HG02840 (cell line): Measurements from ENCODE around the gene ZSWIM4.
"Not testable (repeated sequence)": the region's sequence is repeated elsewhere in the genome, so short reads cannot be mapped to it uniquely, and the experiment has no call there.

ENCODE experiments used
- ATAC-seq: cut with Tn5 transposase; IDR thresholded peaks from one replicate; pipeline ENCODE4 v1.9.1; 2021; ENCODE audit warnings: mild to moderate bottlenecking, moderate library complexity, moderate number of reproducible peaks; ENCODE audit not compliant: unreplicated experiment, low FRiP score

The ZSWIM4 gene

DNA sequence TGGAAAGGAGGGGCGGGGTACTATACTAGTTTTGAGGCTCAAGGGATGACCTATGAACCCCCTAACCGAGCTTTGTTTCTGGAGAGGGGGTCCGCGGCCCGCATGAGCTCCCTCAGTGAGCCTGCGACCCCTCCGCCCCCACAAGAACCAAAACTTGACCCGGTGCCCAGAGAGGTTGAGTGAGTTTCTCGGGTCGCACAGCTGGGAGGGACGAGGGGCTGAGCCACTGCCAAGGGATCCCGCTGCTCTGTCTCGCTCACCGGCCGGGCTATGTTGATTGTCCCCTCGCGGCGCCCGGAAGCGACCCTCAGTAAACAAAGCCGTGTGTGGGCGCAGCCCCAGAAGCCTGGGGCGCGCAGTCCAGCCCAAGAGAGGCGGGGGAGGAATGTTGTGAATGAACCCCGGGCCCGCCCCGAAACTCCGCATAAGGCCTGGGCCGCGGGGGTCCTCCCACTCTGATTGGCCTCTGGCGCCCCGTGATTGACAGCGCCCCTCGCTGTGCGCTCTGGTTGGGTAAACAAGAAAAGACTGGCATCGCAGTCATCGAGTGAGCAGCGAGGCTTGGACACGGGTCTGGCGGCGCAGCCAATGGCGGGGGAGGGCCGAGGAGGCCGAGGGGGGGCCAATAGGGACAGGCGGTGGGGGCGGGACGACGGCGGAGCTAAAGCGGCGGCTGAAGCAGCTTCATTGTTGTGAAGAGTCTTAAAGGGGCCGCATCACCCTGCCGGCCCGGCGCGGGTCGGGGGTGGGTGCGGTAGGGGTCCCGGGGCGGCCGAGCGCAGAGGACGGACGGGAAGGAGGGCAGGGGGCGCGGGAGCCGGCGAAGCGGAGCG, at the start of gene ZSWIM4:
Gene ZSWIM4, plus strand, starts transcription at position 687 of the 833 bp plus-strand sequence. CDS start 206 bp downstream, outside the sequence.
- ATAC-seq: peak; percentile 98

DNA sequence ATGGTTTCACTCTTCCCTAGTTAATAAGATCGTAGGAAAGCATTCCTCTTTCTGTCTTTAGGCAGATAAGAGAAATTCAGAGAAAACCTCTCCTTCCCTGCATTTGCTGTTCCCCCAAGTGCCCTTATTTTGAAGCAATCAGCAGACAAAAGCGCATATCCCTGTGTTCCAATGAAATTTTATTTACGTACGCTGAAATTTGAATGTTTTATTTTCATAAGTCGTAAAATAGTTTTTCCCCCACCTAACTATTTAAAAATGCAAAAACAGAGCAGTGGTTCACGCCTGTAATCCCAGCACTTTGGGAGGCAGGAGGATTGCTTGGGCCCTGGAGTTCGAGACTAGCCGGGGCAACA, 48.2 kb upstream of the ZSWIM4 start:
- no peak for ATAC-seq

DNA sequence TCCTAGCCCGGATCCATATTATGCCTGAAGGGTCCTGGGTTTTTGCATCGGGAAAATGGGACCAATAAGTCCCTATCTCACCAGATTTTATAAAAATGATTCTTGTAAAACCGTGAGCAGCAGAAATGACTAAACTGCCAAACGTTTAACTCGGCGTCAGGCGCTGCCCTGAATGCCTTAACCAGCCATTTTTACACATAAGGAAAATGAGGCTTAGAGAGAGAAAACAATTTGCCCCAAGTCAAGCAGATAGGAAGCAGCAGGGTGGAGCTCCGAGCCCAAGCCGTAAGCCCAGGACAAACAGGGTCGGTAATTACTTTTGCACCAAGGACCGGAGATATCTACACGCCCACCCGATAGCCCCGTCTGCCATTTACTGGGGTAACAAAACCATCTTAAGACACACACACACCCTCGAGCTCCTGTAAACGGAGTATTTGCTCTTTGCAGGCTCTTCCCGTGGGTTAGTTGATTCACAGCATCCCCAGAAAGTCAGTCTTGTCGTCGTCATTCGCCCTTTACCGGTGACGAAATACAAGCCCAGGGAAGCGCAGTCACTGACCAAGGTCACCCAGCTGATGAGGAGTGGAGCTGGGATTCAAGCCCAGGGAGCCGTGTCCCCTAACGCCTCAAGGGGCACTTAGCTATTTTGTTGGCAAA, 46.9 kb upstream of the ZSWIM4 start:
- ATAC-seq: no peak

DNA sequence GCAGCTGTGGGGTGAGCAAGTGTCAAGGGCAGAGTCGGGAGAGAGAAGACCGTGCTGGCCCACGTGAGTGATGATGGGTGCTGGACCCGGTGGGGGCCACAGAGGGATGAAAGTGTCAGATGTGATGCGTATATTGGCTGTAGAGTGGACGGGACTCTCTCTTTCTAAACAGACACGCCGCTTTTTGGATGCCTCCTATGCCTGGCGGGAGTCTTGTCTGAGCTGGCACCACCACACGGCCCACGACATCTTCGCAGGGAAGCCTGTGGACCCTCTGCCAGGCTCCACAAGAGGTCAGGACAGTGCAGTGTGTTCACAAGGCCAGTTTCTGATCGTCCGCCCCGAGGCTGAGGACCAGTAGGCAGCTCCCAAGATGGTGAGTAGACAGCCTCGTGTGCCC, 43.8 kb upstream of the ZSWIM4 start:
- ATAC-seq: no peak

DNA sequence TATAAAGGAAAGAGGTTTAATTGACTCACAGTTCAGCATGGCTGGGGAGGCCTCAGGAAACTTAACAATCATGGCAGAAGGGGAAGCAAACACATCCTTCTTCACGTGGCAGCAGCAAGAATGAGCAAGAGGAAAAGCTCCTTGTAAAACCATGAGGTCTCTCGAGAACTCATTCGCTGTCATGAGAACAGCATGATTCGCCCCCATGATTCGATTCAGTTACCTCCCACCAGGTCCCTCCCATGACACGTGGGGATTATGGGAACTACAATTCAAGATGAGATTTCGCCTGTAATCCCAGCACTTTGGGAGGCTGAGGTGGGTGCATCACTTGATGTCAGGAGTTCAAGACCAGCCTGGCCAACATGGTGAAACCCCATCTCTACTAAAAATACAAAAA, 41.6 kb upstream of the ZSWIM4 start:
- not testable (repeated sequence) for ATAC-seq

DNA sequence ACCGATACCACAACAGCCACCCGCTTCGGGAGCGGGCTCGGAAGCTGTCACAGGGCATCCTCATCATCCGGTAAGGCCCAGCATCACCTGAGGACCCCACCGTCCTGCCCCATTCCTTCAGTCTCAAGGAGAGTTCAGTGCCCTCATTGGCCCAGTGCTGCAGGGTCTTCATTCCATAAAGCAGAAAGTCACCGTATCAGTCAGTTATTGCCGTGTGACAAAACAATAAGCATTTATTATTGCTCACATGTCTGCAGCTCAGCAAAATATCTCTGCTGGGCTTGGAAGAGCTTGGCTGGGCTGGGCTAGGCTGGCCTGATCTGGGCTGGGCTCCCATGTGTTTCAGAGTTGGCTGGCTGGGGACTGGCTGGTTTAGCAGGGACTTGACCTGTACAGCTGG, 39.0 kb upstream of the ZSWIM4 start:
- ATAC-seq: no peak

DNA sequence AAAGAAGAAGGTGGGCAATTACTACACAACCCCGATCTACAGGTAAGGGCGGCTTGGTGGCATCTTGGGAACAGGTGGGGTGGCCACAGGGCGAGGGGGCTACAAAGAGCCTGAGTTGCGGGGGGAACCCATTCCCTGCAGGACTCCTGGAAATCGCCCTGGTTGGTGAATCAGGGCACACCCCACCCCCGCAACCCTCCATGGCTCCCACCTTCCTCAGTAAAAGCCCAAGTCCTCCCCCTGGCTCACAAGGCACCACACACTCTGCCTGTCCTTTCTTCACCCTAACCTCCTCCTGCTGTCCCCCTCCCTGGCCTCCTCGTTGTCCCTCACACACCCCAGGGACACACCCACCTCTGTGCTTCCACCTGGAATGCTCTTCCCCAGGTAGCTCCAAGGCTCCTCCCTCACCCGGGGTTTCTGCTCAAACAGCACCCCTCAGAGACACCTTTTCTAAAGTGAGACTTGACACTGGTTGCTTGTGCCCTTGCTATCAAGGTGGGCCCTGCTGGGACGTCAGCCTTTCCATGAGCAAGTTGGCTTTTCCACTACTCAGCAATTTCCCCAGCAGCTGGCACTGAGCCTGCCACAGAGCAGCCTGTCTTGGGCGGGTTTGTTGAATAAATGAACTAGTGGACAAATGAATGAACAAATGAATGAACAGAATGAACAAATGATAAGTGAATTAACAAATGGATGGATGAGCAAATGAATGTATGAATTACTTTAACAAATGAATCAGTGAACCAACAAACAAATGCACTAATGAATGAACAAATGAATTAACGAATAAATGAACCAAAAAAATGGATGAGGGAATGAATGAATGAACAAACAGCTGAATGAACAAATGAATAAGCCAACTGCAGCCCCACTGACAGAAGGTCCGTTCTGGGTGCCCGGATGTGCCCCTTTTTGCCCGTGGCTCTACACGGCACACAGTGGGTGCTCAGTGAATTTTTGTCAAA, 37.2 kb upstream of the ZSWIM4 start:
- no peak for ATAC-seq

DNA sequence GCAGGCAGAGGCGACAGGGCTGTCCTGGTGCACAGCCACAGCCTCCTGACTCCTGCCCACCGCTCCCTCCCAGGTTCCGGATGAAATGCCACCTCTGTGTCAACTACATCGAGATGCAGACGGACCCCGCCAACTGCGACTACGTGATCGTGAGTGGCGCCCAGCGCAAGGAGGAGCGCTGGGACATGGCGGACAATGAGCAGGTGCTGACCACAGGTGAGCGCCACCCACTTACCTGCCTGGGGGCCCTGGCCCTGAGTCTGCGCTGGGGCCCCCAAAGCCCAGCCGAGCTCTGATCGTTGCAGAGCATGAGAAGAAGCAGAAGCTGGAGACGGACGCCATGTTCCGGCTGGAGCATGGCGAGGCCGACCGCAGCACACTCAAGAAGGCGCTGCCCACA, 36.4 kb upstream of the ZSWIM4 start:
- ATAC-seq: no peak

DNA sequence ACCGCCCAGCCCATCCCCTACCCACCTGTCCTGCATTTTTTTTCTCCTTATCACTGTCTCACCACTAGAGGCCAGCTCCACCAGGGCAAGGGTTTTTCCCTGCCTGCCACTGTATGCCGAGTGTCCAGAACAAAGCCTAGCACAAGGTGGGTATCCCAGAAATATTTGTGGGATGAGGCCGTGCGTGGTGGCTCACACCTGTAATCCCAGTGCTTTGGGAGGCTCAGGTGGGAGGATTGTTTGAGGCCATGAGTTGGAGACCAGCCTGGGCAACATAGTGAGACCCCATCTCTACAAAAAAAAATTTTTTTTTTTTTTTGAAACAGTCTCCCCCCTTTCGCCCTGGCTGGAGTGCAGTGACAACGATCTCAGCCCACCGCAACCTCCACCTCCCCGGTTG, 33.8 kb upstream of the ZSWIM4 start:
- ATAC-seq: no peak

DNA sequence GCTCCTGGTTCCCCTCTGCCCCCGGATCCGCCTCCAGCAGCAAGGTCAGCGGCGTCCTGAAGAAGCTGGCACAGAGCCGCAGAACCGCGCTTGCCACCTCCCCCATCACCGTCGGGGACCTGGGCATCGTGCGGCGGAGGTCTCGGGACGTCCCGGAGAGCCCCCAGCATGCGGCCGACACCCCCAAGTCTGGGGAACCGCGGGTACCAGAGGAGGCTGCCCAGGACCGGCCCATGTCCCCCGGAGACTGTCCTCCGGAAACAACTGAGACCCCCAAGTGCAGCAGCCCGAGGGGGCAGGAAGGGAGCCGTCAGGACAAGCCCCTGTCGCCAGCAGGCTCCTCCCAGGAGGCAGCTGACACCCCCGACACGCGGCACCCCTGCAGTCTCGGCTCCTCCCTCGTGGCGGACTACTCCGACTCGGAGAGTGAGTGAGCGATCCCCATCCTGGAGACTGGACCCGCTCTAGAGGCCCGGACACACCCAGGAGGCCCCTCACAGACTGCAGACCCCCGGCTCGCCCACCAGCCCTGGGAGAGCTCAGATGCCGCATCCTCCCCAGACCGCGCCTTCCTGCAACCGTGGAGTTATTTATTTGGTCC, 32.5 kb upstream of the ZSWIM4 start:
- ATAC-seq: no peak

DNA sequence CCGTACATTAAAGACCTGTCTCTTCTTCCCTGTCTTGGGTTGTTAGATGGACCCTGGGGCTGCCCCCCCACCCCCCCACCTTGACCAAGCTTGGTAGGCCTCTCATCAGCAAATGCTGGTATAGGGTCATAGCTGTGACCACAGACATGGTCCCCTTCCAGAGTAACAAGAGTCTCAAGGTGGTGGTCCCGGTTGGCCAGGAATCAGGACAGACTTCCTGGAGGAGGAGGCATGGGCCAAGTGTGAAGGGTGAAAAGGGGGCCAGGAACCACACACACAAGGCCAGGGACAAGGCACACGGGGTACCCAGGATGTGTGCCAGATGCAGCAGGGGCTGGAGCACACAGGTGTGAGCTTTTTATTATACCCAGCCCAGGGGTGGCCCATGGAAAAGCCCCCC, 32.0 kb upstream of the ZSWIM4 start:
- no peak for ATAC-seq

DNA sequence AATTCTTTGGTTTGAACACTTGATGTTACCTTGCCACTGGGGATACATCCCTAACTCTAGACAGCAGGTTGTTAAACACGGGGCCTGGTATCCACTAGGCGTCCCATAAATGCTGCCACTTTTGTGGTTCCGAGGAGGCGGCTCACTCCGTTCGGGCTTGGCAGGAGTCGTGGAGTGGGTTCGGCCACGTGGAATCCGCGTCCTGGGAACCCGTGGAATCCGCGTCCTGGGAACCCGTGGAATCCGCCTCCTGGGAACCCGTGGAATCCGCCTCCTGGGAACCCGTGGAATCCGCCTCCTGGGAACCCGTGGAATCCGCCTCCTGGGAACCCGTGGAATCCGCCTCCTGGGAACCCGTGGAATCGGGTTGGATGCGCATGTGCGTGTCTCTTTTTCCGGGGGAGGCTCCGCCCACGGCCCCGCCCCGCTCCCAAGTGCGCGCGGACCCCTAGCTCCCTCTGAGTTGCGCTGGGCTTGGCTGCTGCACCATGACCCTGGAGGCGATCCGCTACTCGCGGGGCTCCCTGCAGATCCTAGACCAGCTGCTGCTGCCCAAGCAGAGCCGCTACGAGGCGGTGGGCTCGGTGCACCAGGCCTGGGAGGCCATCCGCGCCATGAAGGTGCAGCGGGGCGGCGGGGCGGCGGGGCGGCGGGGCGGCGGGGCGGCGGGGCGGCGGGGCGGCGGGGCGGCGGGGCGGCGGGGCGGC, 31.0 kb upstream of the ZSWIM4 start, which contains the start of gene MRI1:
Gene MRI1, plus strand, starts transcription at position 422 of the 707 bp plus-strand sequence. Its CDS starts 67 bp downstream, at position 489.
- no peak for ATAC-seq

DNA sequence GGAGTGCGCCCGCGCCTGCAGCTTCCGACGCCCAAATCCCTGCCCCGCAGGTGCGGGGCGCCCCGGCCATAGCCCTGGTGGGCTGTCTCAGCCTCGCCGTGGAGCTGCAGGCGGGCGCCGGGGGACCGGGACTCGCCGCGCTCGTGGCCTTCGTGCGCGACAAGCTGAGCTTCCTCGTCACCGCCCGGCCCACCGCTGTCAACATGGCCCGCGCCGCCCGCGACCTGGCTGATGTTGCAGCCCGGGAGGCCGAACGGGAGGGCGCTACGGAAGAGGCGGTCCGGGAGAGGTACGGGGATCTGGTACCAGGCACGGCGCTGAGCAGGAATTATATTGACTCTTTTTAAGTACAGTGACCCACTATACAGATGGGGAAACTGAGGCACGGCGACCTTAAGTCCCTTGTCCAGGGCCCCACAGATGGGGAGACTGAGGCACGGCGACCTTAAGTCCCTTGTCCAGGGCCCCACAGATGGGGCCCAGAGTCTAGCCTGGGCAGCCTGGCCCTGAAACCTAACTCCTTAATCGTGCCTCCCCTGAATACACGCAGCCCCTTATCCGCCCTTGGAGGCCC, 30.3 kb upstream of the ZSWIM4 start:
- no peak for ATAC-seq

DNA sequence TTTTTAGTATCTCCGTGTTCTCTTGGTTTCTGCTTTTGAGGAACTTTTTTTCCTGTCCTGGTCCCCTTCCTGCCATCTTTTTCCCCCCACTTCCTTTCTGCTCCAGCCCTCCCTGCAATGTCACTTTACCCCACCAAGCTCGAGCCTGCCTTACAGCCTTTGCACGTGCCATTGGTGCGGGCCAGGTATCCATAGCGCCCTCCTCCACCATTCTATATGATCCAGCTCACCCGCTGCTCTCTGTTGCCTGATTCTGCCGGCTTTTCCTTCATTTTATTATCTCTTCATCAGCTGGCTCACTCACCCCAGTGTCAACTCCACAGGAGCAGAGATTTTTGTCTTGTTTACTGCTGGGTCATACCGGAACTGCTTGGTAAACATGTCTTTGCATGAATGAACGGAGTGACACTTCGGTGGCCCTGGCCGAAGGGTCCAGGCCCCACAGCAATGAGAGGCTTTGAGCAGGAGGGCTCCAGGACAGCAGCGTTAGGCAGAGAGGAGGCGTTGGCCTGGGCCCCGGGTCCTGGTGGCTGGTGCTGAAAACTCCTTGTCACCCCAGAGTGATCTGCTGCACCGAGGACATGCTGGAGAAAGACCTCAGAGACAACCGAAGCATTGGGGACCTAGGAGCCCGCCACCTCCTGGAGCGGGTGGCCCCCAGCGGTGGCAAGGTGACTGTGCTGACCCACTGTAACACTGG, 29.7 kb upstream of the ZSWIM4 start:
- no peak for ATAC-seq

DNA sequence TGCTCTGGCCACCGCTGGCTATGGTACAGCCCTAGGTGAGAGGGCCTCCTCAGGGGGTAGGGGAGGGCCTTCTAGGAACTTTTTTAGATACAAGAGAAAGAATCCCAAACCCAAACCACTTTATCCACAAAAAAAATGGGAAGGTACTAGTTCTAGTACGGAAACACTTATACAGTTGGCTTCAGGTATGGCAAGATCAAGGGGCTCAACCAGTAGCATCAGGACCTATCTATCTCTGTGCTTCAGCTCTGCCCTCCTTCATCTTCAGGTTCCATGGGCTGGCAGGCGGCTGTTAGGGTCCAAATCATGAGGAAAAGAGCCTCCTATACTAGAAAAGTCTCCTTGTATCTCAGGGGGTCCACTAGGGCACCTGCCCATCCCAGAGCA, 29.2 kb upstream of the ZSWIM4 start:
- ATAC-seq: no peak

DNA sequence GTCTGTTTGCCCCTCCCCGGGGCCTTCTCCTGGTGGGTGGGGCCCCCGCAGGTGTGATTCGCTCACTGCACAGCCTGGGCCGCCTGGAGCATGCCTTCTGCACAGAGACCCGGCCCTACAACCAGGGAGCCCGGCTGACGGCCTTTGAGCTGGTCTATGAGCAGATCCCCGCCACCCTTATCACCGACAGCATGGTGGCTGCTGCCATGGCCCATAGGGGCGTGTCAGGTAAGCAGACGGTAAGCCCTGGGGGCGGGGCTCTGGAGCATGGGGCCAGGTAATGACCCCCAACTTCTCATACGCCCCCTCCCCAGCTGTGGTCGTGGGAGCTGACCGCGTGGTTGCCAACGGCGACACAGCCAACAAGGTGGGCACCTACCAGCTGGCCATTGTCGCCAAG, 26.7 kb upstream of the ZSWIM4 start:
- ATAC-seq: no peak

DNA sequence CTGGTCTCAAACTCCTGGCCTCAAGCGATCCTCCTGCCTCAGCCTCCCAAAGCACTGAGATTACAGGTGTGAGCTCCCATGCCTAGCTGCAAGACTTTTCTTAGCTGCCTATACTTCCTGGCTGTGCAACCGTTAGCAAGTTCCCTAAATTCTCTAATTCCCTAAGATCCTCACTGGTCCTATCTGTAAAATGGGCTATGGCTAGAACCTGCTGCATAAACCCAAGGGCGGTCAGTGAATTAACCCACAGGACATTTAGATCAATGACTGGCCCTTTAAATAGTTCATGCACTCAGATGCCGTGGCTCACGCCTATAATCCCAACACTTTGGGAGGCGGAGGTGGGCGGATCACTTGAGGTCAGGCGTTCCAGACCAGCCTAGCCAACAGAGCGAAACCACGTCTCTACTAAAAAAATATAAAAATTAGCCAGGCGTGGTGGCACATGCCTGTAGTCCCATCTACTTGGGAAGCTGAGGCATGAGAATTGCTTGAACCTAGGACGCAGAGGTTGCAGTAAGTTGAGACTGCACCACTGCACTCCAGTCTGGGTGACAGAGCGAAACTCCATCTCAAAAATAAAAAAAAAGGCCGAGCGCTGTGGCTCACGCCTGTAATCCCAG, 25.1 kb upstream of the ZSWIM4 start:
- ATAC-seq: no peak
